ENCODE results near the gene NUDT1.
A peak's percentile ranks its signal among the peaks of the same experiment; 100 is the strongest.

NUDT1 gene

GRCh38 chr7:2241580-2242540 lies at the start of gene NUDT1, which contains the start of gene MRM2:
TSS of gene NUDT1 (plus strand) at chr7:2242226. CDS start at chr7:2244575, 2,349 bp downstream.
TSS of gene MRM2 (minus strand) at chr7:2242205. CDS start at chr7:2242169, 36 bp downstream.
- H3K27ac ChIP-seq = peak within 1 kb of the TSS; percentile 19
- no peak for DNase-seq (ENCODE audit: low read depth, low spot score)

GRCh38 chr7:2192831-2193534 lies 49.0 kb upstream of the NUDT1 start:
- DNase-seq (ENCODE audit: low read depth, low spot score) = no peak
- no peak overlapping the region for H3K27ac ChIP-seq

GRCh38 chr7:2193575-2194305 lies 48.3 kb upstream of the NUDT1 start:
- DNase-seq (ENCODE audit: low read depth, low spot score) = no peak
- no peak overlapping the region for H3K27ac ChIP-seq

GRCh38 chr7:2195400-2196246 lies 46.4 kb upstream of the NUDT1 start:
- peak overlapping the region; percentile 42 for H3K27ac ChIP-seq
- DNase-seq (ENCODE audit: low read depth, low spot score) = peak; percentile 20

- H3K27ac ChIP-seq = peak overlapping the region; percentile 42
- DNase-seq (ENCODE audit: low read depth, low spot score) = no peak
Measured at GRCh38 chr7:2196381-2197378, 45.3 kb upstream of the NUDT1 start.

GRCh38 chr7:2197436-2198155 lies 44.4 kb upstream of the NUDT1 start:
- no peak overlapping the region for H3K27ac ChIP-seq
- no peak for DNase-seq (ENCODE audit: low read depth, low spot score)

GRCh38 chr7:2198206-2198605 lies 43.8 kb upstream of the NUDT1 start:
- no peak overlapping the region for H3K27ac ChIP-seq
- no peak for DNase-seq (ENCODE audit: low read depth, low spot score)

- no peak for DNase-seq (ENCODE audit: low read depth, low spot score)
- H3K27ac ChIP-seq = no peak overlapping the region
Measured at GRCh38 chr7:2198760-2199159, 43.3 kb upstream of the NUDT1 start.

- no peak for DNase-seq (ENCODE audit: low read depth, low spot score)
- no peak overlapping the region for H3K27ac ChIP-seq
Measured at GRCh38 chr7:2199528-2199927, 42.5 kb upstream of the NUDT1 start.

- H3K27ac ChIP-seq = no peak overlapping the region
- DNase-seq (ENCODE audit: low read depth, low spot score) = no peak
Measured at GRCh38 chr7:2199956-2200583, 42.0 kb upstream of the NUDT1 start.

- H3K27ac ChIP-seq = no peak overlapping the region
- DNase-seq (ENCODE audit: low read depth, low spot score) = no peak
Measured at GRCh38 chr7:2200584-2200980, 41.4 kb upstream of the NUDT1 start.

GRCh38 chr7:2201128-2201527 lies 40.9 kb upstream of the NUDT1 start:
- DNase-seq (ENCODE audit: low read depth, low spot score) = no peak
- no peak overlapping the region for H3K27ac ChIP-seq

GRCh38 chr7:2201686-2202360 lies 40.2 kb upstream of the NUDT1 start:
- DNase-seq (ENCODE audit: low read depth, low spot score) = no peak
- H3K27ac ChIP-seq = no peak overlapping the region

GRCh38 chr7:2202361-2202761 lies 39.7 kb upstream of the NUDT1 start:
- H3K27ac ChIP-seq = no peak overlapping the region

GRCh38 chr7:2202901-2203765 lies 38.9 kb upstream of the NUDT1 start:
- no peak for DNase-seq (ENCODE audit: low read depth, low spot score)

More at GRCh38 chr7:2202361-2202761, 39.7 kb upstream of the NUDT1 start:
- DNase-seq (ENCODE audit: low read depth, low spot score) = no peak

GRCh38 chr7:2203766-2204300 lies 38.2 kb upstream of the NUDT1 start:
- H3K27ac ChIP-seq = no peak overlapping the region
- no peak for DNase-seq (ENCODE audit: low read depth, low spot score)

More at GRCh38 chr7:2202901-2203765, 38.9 kb upstream of the NUDT1 start:
- no peak overlapping the region for H3K27ac ChIP-seq

Measured in epithelial cell of prostate (primary cell).